Skeletal muscle satellite cell (primary cell): Measurements from ENCODE around the gene CPT1C.
A peak's percentile ranks its signal among the peaks of the same experiment; 100 is the strongest.
"Not testable (repeated sequence)": the region's sequence is repeated elsewhere in the genome, so short reads cannot be mapped to it uniquely, and the experiment has no call there.

Experiments used
- H3K27me3 ChIP-seq: 2 replicates; pipeline ENCODE4 v1.7.0; 2013; ENCODE audit warnings: low read length; ENCODE audit not compliant: control insufficient read depth, insufficient read depth
- H3K36me3 ChIP-seq: 2 replicates; pipeline ENCODE4 v1.7.0; 2013; ENCODE audit warnings: mild to moderate bottlenecking, control low read depth, low read length; ENCODE audit not compliant: insufficient read depth
- H3K4me1 ChIP-seq: 2 replicates; pipeline ENCODE4 v1.7.0; 2013; ENCODE audit warnings: low read length; ENCODE audit not compliant: control insufficient read depth, insufficient read depth
- H3K4me2 ChIP-seq: 2 replicates; pipeline ENCODE4 v1.7.0; 2013; ENCODE audit warnings: mild to moderate bottlenecking, low read length
- H3K4me3 ChIP-seq: 2 replicates; pipeline ENCODE4 v1.7.0; 2013; ENCODE audit warnings: low read length
- H3K9ac ChIP-seq: 2 replicates; pipeline ENCODE4 v1.7.0; 2013; ENCODE audit warnings: mild to moderate bottlenecking, low read depth, low read length, moderate library complexity
- H3K9me3 ChIP-seq: replicated peaks from 2 replicates; pipeline ENCODE4 v1.7.0; 2013; ENCODE audit warnings: mild to moderate bottlenecking, control low read depth, low read length

CPT1C gene

GRCh38 chr19:49719420-49719819, 28.5 kb downstream of the CPT1C start:
- not testable (repeated sequence) for H3K36me3 ChIP-seq, H3K9ac ChIP-seq, H3K27me3 ChIP-seq, H3K4me1 ChIP-seq, H3K4me3 ChIP-seq, H3K9me3 ChIP-seq, H3K4me2 ChIP-seq

DNA sequence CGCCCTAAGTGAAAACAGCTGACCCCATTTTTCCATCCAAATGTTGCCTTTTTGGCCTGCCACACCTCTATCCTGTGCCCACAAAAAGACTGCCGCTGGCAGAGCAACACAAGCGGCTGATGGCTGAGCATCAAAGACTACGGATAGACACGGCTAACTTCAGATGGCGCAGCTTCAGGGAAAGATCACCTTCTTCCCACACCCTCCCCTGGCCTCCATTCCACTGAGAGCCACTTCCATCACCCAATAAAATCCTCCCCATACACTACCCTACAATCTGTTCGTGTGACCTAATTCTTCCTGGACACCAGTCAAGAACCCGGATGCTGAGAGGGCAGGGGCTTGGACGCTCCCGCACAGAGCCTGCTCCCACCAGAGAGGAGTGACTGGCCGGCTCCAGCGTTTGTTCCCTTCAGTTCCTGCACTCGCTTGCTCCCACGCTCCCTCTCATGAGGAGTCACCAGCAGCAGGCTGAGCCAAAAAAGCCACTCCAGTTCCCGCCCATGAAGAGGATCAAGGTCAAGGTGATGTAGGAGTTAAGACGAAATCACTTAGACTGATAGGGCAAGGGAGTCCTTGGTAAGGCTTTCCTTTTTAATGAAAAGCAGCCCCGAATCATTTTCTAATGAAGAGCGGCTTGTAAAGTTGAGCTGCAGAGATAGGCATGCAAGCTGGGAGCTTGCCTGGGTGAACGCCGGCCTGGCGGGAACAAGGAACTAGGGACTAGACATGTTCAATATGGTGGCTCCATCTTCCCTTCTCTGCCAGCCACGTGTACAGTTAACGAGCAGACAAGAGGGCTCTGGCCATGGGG, 36.5 kb downstream of the CPT1C start:
- H3K9me3 ChIP-seq = no peaks in the 10 kb centered on the region
- H3K4me2 ChIP-seq = peak overlapping the region; percentile 59
- no peaks in the 10 kb centered on the region for H3K36me3 ChIP-seq
- H3K27me3 ChIP-seq = no peaks in the 10 kb centered on the region
- peaks cover 15% of the 10 kb centered on the region for H3K4me1 ChIP-seq
- no peak overlapping the region for H3K9ac ChIP-seq
- peak overlapping the region; percentile 12 for H3K4me3 ChIP-seq

DNA sequence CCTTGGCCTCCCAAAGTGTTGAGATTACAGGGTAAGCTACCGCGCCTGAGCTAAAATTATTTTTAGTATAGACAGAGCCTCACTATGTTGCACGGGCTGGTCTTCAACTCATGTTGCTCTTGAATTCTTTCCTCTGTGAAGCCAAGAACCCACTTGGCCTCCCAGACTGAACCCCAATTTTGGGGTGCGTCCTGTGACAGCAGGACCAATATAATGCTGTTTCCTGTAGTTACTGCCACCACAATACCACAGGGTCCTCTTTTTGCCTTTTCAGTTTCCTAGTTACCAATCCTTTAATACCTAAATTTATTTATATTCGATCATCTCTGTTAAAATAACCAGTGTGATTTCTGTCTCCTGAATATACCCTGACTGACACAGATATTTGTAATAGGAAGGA, 39.2 kb downstream of the CPT1C start:
- H3K27me3 ChIP-seq = no peaks in the 10 kb centered on the region
- no peak overlapping the region for H3K4me2 ChIP-seq
- no peak overlapping the region for H3K4me3 ChIP-seq
- no peak overlapping the region for H3K9ac ChIP-seq
- no peaks in the 10 kb centered on the region for H3K9me3 ChIP-seq
- H3K36me3 ChIP-seq = no peaks in the 10 kb centered on the region
- peaks cover 11% of the 10 kb centered on the region for H3K4me1 ChIP-seq

GRCh38 chr19:49738268-49738667, 47.4 kb downstream of the CPT1C start:
- H3K27me3 ChIP-seq = no peaks in the 10 kb centered on the region
- no peak overlapping the region for H3K4me3 ChIP-seq

DNA sequence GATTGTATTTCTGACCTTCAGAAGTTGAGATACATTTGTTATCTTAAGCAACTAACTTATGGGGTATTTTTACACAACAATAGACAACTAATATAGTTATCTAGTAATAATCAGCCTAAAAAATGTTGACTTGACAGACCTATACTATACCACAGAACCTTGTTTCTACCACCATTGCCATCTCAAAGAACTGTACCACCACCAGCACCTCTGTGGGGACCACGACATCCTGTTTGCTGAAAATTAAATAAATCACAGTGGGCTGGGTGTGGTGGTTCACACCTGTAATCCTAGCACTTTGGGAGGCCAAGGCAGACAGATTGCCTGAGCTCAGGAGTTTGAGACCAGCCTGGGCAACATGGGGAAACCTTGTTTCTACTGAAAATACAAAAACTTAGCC, 48.2 kb downstream of the CPT1C start:
- no peaks in the 10 kb centered on the region for H3K27me3 ChIP-seq
- no peak overlapping the region for H3K4me2 ChIP-seq
- no peaks in the 10 kb centered on the region for H3K9me3 ChIP-seq
- no peaks in the 10 kb centered on the region for H3K36me3 ChIP-seq
- peaks cover 8% of the 10 kb centered on the region for H3K4me1 ChIP-seq
- no peak overlapping the region for H3K9ac ChIP-seq
- H3K4me3 ChIP-seq = no peak overlapping the region

More at GRCh38 chr19:49738268-49738667, 47.4 kb downstream of the CPT1C start:
- H3K36me3 ChIP-seq = no peaks in the 10 kb centered on the region
- H3K4me2 ChIP-seq = no peak overlapping the region
- H3K9me3 ChIP-seq = no peaks in the 10 kb centered on the region
- H3K4me1 ChIP-seq = peaks cover 8% of the 10 kb centered on the region
- H3K9ac ChIP-seq = no peak overlapping the region

- H3K9me3 ChIP-seq = no peaks in the 10 kb centered on the region
- no peak overlapping the region for H3K4me2 ChIP-seq
- H3K36me3 ChIP-seq = no peaks in the 10 kb centered on the region
These were observed 49.0 kb downstream of the CPT1C start for GRCh38 chr19:49739933-49740332.

DNA sequence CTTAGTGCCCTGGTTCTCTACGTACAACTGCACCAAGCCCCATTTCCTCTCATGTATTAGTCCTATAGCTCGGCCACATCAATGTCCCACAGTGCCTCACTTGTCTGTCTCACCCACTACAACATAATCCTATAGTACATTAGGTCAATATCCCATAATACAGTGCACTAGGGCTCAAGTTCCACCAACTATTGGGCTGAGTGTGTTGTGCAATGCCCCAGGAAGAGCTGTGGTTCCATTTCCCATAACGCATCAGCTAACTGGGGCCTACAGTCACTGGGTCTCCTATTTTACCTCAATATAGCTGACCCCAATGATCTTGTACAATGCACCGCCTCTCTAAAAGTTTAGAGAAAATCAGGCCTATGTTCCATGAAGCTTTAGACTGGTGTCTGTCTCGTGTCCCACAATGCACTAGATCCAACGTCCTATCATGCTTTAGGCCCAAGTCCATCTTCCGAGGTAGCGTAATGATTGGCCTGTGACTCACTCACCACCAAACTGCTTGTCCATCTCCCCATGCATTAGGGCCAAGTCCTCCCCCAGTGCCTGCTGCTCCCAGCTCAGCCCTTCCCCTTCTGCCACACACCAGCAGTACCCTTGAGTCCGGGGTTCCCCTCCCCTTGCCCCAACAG, 50.4 kb downstream of the CPT1C start:
- Histone ChIP-seq H3K4me3 (no peak overlapping the region), H3K27me3 (no peaks in the 10 kb centered on the region), H3K4me1 (peaks cover 8% of the 10 kb centered on the region), H3K4me2 (no peak overlapping the region), H3K36me3 (no peaks in the 10 kb centered on the region), H3K9me3 (no peaks in the 10 kb centered on the region), H3K9ac (no peak overlapping the region)

More at GRCh38 chr19:49739933-49740332, 49.0 kb downstream of the CPT1C start:
- no peaks in the 10 kb centered on the region for H3K27me3 ChIP-seq
- H3K4me3 ChIP-seq = no peak overlapping the region
- H3K9ac ChIP-seq = no peak overlapping the region
- H3K4me1 ChIP-seq = peaks cover 8% of the 10 kb centered on the region

- no peak overlapping the region for H3K9ac ChIP-seq
- no peaks in the 10 kb centered on the region for H3K9me3 ChIP-seq
- H3K4me3 ChIP-seq = no peak overlapping the region
- H3K4me1 ChIP-seq = peaks cover 8% of the 10 kb centered on the region
- H3K4me2 ChIP-seq = no peak overlapping the region
- no peaks in the 10 kb centered on the region for H3K27me3 ChIP-seq
- H3K36me3 ChIP-seq = no peaks in the 10 kb centered on the region
These were observed 54.0 kb downstream of the CPT1C start for GRCh38 chr19:49744946-49745381.

DNA sequence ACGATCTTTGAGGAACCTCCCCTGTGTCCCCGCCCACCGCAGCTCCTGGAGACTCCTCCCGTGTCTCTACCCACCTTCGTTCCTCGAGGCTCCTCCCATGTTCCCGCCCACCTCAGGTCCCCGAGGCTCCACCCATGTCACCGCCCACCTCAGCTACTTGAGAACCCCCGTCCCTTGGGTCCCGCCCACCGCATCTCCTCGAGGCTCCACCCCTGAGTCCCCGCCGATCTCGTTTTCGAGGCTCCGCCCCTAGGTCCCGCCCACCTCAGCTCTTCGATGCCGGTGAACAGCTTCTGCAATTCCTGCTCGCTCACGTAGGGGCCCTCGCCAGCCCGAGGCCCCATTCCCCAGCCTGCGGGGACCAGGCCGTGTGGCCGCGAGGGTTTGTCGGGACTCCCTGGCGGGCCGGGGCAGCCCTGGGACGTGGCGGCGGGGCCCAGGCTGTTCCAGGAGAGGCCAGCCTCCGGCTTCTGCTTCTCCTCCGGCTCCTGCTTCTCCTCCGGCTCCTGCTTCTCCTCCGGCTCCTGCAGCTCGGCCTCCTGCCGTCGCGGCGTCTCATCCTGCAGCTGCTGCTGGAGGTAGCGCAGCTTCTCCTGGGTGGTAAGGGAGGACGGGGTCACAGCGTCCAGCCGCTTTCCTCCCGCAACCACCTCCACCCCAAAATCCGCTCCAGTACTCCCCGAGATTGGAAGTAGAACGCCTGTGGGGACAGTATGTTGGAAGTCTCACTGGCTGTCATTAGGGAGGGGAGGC, 55.5 kb downstream of the CPT1C start:
- Histone ChIP-seq H3K4me1 (peaks cover 6% of the 10 kb centered on the region), H3K27me3 (no peaks in the 10 kb centered on the region), H3K9me3 (no peaks in the 10 kb centered on the region), H3K9ac (no peak overlapping the region), H3K4me3 (no peak overlapping the region), H3K4me2 (no peak overlapping the region), H3K36me3 (no peaks in the 10 kb centered on the region)

- Histone ChIP-seq H3K9me3 (no peaks in the 10 kb centered on the region), H3K4me3 (no peak overlapping the region), H3K4me1 (no peaks in the 10 kb centered on the region), H3K36me3 (no peaks in the 10 kb centered on the region), H3K4me2 (no peak overlapping the region), H3K27me3 (no peaks in the 10 kb centered on the region), H3K9ac (no peak overlapping the region)
These were observed 58.3 kb downstream of the CPT1C start for GRCh38 chr19:49749055-49749716.

GRCh38 chr19:49749771-49750170, 58.9 kb downstream of the CPT1C start:
- Histone ChIP-seq H3K4me3 (no peak overlapping the region), H3K4me2 (no peak overlapping the region), H3K36me3 (no peaks in the 10 kb centered on the region), H3K9ac (no peak overlapping the region), H3K9me3 (no peaks in the 10 kb centered on the region), H3K4me1 (no peaks in the 10 kb centered on the region), H3K27me3 (no peaks in the 10 kb centered on the region)
